Loucy (cell line): ENCODE measurements around the gene PTPRN2.

ENCODE experiments used
- H2AFZ ChIP-seq: fragments of 200-600 bp; sonication (generic); 2 replicates; pipeline ENCODE4 v1.6.0; 2016; ENCODE audit warnings: antibody characterized with exemption, mild to moderate bottlenecking, low read length, moderate library complexity
- H3F3A ChIP-seq: fragments of 200-600 bp; 2 replicates; pipeline ENCODE4 v1.6.0; 2016; ENCODE audit warnings: antibody characterized with exemption, low read depth, mild to moderate bottlenecking
- H3K27me3 ChIP-seq: fragments of 200-600 bp; sonication (generic); 2 replicates; pipeline ENCODE4 v1.6.1; 2014; ENCODE audit warnings: low read length, mild to moderate bottlenecking; ENCODE audit not compliant: insufficient read depth, poor library complexity, severe bottlenecking
- H3K36me3 ChIP-seq: fragments of 200-600 bp; sonication (generic); 2 replicates; pipeline ENCODE4 v1.6.1; 2016; ENCODE audit warnings: low read length; ENCODE audit not compliant: insufficient read depth
- H3K4me1 ChIP-seq: fragments of 200-600 bp; sonication (generic); 2 replicates; pipeline ENCODE4 v1.5.1; 2014; ENCODE audit warnings: low read length, mild to moderate bottlenecking; ENCODE audit not compliant: insufficient read depth, poor library complexity, severe bottlenecking
- H3K4me2 ChIP-seq: fragments of 200-600 bp; sonication (generic); 2 replicates; pipeline ENCODE4 v1.6.0; 2014; ENCODE audit warnings: antibody characterized with exemption, low read length, low read depth, mild to moderate bottlenecking; ENCODE audit not compliant: poor library complexity, severe bottlenecking
- H3K4me3 ChIP-seq: fragments of 200-600 bp; sonication (generic); 2 replicates; pipeline ENCODE4 v1.5.1; 2014; ENCODE audit warnings: low read length, mild to moderate bottlenecking, mixed read lengths; ENCODE audit not compliant: poor library complexity, severe bottlenecking
- H3K79me2 ChIP-seq: fragments of 200-600 bp; sonication (generic); 2 replicates; pipeline ENCODE4 v1.6.1; 2014; ENCODE audit warnings: low read length; ENCODE audit not compliant: insufficient read depth
- H3K9ac ChIP-seq: fragments of 200-600 bp; sonication (generic); 2 replicates; pipeline ENCODE4 v1.6.0; 2014; ENCODE audit warnings: mild to moderate bottlenecking, low read depth, low read length, moderate library complexity; ENCODE audit not compliant: poor library complexity, severe bottlenecking
- H3K9me2 ChIP-seq: fragments of 200-600 bp; sonication (generic); replicated peaks from 2 replicates; pipeline ENCODE4 v1.6.1; 2016; ENCODE audit warnings: low read depth, low read length, mixed read lengths
- H3K9me3 ChIP-seq: fragments of 200-600 bp; sonication (generic); 2 replicates; pipeline ENCODE4 v1.6.1; 2014; ENCODE audit warnings: mild to moderate bottlenecking, antibody characterized with exemption, low read length, low read depth; ENCODE audit not compliant: insufficient read depth
- H4K20me1 ChIP-seq: fragments of 200-600 bp; sonication (generic); 2 replicates; pipeline ENCODE4 v1.6.0; 2014; ENCODE audit warnings: antibody characterized with exemption, low read length, mild to moderate bottlenecking; ENCODE audit not compliant: insufficient read depth, poor library complexity, severe bottlenecking
- EZH2phosphoT487 ChIP-seq: fragments of 200-600 bp; IDR thresholded peaks from 2 replicates; pipeline ENCODE4 v1.6.1; 2018; ENCODE audit warnings: antibody characterized with exemption, mild to moderate bottlenecking, moderate library complexity, borderline replicate concordance
- TF ChIP-seq, protein P1 (sequence below): fragments of 200-600 bp; sonication (generic); conservative IDR thresholded peaks from 2 replicates; pipeline ENCODE4 v1.5.1; 2014; ENCODE audit warnings: mild to moderate bottlenecking, antibody characterized with exemption, low read length

Gene PTPRN2

DNA sequence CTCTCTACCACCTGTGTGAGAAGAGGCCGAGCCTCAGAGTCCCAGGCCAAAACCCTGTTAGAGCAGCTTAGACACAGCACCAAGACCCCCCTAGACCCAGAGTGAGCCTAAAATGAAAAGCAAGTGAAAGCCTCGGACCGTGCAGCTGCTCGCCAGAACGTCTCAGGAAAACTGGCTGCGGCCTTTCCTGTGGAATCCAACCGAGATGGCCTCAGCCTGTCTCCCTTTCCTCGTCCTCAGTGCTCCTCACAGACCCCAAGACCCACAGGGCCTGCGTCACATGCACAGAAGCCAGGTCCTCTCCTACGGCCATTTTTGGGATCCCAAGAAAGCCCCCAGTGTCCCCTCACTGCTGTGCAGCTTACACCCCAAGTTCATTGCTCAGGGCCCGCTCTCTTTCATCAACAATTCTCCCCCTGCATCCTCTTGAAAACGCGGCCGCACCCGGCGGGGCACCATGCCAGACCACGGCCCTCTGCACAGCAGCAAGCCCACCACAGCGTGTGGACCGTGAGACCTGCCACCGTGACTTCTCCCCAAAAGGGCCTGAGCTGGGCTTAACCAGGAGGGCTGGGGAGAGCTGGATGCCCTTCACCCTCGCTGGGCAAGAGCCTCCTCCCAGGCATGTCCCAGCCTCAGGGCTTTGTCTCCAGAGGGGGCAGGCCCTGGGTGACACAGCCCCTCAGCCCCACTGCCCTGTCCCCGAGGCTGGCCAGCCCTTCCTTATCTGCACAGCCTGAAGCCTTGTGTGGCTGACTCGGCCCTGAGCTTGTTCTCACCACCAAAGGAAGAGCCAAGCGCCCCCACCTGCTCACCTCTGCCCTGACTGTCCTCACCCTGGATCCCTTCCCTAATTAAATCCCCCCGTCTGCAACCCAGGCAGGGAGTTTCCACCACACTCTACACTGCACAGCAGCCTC lies 142.9 kb downstream of the PTPRN2 start:
- Histone ChIP-seq H3K4me3 (no peak overlapping the region), H3F3A (no peaks in the 10 kb centered on the region), H3K9me3 (peaks cover 44% of the 10 kb centered on the region; the same call in 1 of the 2 replicates), H3K9ac (no peak overlapping the region), H3K9me2 (no peaks in the 10 kb centered on the region), H3K36me3 (no peaks in the 10 kb centered on the region), H3K4me2 (no peak overlapping the region), H3K27me3 (no peaks in the 10 kb centered on the region), H2AFZ (no peak overlapping the region), H3K4me1 (no peaks in the 10 kb centered on the region), H4K20me1 (no peaks in the 10 kb centered on the region), H3K79me2 (no peaks in the 10 kb centered on the region)
- TF ChIP-seq, protein P1, sequence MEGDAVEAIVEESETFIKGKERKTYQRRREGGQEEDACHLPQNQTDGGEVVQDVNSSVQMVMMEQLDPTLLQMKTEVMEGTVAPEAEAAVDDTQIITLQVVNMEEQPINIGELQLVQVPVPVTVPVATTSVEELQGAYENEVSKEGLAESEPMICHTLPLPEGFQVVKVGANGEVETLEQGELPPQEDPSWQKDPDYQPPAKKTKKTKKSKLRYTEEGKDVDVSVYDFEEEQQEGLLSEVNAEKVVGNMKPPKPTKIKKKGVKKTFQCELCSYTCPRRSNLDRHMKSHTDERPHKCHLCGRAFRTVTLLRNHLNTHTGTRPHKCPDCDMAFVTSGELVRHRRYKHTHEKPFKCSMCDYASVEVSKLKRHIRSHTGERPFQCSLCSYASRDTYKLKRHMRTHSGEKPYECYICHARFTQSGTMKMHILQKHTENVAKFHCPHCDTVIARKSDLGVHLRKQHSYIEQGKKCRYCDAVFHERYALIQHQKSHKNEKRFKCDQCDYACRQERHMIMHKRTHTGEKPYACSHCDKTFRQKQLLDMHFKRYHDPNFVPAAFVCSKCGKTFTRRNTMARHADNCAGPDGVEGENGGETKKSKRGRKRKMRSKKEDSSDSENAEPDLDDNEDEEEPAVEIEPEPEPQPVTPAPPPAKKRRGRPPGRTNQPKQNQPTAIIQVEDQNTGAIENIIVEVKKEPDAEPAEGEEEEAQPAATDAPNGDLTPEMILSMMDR: no peak
- TF ChIP-seq EZH2phosphoT487: no peak

DNA sequence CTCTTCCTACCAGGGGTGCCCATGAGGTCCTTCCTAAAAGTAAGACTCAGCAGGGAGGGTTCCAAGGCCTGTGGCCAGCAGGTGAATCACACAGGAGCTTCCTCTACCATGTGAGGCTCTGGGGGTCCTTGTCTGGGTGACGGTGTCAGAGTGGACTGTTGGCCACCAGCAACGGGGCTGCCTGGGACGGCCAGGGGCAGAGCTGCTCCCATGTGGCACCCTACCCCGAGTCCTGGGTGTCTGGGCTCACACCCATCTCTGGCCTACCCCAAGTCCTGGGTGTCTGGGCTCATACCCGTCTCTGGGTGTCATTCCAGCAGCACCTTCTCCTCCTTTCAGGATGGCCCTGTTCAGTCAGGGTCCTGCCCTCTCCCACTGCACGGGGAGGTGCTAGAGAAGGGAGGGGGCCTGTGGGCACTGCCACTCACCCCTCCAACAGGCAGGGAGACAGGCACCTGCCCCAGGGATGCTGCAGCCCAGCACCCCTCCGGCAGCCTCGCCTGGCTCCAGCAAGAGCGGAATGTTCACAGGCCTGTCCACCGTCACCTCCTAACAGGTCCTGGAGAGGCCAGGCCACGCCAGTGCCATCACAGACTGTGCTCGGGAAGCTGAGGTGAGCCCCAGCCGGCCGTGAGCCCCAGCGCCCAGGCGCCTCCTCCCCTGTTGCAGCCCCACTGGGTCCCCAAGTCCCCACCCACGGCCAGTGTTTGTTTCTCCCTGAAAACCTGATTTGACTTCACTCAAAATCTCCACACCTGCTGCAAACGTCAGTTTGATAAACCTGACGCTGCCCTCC lies 143.7 kb downstream of the PTPRN2 start:
- Histone ChIP-seq H3K9me3 (peaks cover 41% of the 10 kb centered on the region; the same call in 1 of the 2 replicates), H3K27me3 (no peaks in the 10 kb centered on the region), H3K4me1 (no peaks in the 10 kb centered on the region), H3K9ac (no peak overlapping the region), H3K36me3 (no peaks in the 10 kb centered on the region), H3K4me2 (no peak overlapping the region), H4K20me1 (no peaks in the 10 kb centered on the region), H3K4me3 (no peak overlapping the region), H3F3A (no peaks in the 10 kb centered on the region), H2AFZ (no peak overlapping the region), H3K79me2 (no peaks in the 10 kb centered on the region), H3K9me2 (no peaks in the 10 kb centered on the region)
- TF ChIP-seq, protein P1: no peak
- no peak for TF ChIP-seq EZH2phosphoT487

DNA sequence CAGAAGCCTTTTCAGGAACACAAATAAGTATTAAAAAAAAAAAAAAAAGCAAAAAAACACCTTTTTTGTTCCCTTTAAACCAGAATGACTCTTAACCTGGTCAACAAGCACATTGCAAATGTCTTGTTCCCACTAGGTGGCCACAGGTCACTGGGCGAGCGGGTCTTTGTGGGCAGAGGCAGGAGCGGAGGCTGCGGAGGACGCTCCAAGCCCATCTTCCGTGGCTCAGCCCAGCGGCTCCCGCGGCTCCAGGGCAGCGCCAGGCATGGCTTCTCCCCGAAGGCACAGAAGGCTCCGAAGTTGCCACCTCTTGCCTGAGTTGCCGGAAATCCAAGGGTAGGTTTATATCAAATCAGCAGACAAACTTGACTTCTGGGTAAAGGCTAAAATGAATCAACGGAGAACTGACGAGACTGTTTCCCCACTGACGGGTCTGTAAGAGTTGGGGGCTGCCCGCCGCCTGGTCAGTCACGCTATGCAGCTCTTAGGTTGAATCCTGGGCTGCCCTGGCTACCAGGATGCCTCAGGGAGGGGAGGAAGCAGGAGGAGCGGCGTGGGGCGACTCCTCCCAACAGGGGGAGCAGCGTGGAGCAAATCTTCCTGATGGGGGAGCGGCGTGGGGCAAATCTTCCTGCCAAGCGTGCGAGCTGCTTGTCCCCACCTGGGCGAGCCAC lies 144.5 kb downstream of the PTPRN2 start:
- peaks cover 42% of the 10 kb centered on the region; the same call in 1 of the 2 replicates for H3K9me3 ChIP-seq
- H3K4me3 ChIP-seq: no peak overlapping the region
- no peaks in the 10 kb centered on the region for H3K79me2 ChIP-seq
- H3F3A ChIP-seq: no peaks in the 10 kb centered on the region
- no peaks in the 10 kb centered on the region for H3K27me3 ChIP-seq
- H3K9ac ChIP-seq: no peak overlapping the region
- H3K4me1 ChIP-seq: no peaks in the 10 kb centered on the region
- no peaks in the 10 kb centered on the region for H3K9me2 ChIP-seq
- no peak overlapping the region for H2AFZ ChIP-seq
- TF ChIP-seq, protein P1: no peak
- no peak for TF ChIP-seq EZH2phosphoT487
- no peaks in the 10 kb centered on the region for H4K20me1 ChIP-seq
- no peak overlapping the region for H3K4me2 ChIP-seq
- no peaks in the 10 kb centered on the region for H3K36me3 ChIP-seq
